GM18517 (cell line): ENCODE results near the gene PTPN14.
"Not testable (repeated sequence)": the region's sequence is repeated elsewhere in the genome, so short reads cannot be mapped to it uniquely, and the experiment has no call there.

Source experiments
- ATAC-seq: cut with Tn5 transposase; IDR thresholded peaks from one replicate; pipeline ENCODE4 v1.9.1; 2021; ENCODE audit warnings: mild to moderate bottlenecking, moderate library complexity; ENCODE audit not compliant: unreplicated experiment

Gene PTPN14

DNA sequence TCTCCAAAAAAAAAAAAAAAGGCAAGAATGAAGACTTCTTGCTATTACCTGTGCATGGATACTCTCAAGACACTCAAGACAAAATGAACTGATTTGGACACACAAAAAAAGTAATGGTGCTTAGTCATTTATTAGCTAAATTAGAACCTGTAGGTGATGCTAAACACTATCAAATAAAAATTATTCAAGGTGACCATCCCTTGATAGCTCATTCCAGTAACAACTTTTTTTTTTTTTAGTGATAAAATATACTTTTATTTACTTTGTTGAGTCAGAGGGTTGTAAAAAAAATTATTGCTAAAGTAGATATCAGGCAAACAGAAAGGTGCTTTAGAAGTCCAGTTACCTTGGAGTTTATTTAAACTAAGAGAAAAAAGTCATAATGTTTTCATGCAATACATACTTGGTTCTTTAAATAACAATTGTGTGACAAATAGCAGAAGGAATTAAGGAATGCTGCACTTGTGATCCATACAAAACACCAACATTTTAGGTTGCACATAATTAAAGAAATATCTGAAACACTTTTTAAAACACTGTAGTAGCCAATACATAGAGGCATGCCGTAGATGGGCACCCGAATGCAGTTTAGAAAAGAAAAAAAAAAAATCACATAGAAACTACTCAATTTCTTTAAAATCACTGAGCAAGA lies 69.3 kb downstream of the PTPN14 start:
- not testable (repeated sequence) for ATAC-seq

DNA sequence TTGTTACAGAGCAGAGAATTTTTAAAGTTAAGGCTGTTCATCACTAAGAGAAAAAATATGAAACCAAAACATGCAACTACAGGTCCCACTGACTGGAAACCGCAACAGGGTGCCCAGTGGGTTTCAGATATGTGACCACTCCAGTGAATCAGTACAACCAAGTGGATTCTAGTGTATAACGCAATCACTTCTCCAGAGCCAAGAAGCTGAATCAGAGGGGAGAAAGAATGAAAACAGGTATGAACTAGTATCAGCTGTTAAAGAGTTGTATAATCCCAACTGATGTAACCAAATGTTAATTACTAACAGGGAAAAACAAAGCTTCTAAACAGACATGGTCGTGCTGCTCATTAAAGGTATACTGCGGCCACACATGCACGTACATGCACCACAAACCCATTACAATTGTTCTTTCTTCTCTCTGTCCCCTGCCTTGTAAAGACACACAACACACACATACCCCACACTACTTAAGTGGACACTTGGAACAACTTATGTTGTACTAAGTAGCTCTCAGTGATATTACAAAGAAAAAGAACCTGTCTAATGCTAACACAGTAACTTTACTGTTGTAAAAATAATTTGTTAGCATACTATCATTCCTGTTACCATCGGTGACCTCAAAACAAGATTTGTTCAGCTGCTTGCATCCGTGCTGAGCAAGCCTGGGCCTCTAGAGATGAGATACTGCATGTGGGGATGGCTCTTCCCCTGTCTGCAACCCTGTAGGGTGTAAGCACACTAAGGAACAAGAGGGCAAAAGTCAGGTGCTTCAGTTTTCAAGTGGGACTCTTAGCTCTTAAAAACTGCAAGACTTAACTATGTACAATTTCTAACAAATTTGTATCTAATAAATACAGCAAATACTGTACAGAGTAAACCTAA lies 74.2 kb downstream of the PTPN14 start:
- ATAC-seq = no peak

DNA sequence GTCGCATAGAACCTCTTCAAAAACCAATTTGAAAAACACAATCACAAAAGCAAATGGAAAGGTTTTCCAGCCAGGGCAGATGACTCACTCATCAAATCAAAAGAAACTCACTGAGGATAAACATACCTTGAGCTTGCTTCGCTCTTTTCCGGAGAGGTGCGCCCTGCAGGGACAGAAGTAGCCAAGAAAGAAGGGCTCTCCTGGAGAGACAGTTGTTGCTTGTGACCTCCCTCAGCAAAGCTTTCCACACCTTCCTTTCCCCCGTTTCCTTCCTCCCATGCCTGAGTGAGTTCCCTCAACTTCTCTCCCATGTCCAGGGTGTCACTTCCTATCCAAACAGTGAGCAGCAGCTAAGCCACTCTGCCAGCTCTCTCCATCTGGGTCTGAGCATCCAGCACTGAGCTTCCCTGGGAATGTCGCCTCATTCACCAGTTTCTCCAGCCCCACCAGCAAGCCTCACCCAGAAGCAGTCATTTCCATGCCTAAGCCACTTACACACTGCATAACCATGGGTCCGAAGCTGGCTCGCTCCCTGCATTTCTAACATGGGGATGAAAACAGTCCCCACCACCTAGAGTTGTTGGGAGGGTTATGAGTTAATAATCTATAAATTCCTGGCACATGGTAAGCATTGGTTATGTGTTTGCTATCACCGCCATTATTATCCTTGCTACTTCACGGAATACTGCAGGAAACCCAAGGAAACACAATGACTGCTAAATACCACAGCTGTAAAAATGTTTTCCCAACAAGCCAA lies 75.0 kb downstream of the PTPN14 start:
- no peak for ATAC-seq

DNA sequence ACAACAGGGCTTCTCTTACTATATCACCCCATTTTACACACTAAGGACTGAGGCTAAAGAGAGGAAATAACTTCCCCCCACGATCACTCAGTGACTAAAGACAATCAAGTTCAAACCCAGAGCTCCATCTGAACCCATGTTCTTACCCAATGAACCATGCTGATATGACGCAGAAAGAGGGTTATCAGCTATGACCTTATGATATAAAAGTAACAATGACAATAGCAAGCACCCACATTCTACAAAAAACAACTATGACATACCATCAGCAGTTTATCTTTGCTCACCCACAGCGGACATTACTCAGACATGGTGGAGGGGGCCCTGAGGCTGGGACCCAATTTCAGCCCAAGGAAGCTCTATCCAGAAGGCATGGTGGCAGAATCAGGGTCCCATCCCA lies 75.7 kb downstream of the PTPN14 start:
- no peak for ATAC-seq

DNA sequence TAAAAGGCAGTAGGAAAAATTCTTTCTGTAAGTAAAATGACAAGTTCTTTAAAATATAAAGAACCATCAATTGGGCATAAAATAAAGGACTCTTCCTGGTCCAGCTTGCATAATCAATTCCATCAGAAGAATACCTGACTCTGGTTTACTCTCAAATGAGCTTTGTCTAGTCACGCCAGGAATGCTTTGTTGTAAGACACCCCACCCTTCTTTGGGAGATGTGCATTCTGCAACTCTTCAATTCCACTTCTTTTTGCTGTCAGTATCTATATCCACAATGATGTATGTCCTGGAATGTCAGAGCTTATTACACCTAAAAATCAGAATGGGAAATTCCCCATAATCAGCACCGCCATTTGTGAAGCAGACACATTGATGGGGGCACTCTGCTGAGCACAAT lies 76.1 kb downstream of the PTPN14 start:
- ATAC-seq = no peak

DNA sequence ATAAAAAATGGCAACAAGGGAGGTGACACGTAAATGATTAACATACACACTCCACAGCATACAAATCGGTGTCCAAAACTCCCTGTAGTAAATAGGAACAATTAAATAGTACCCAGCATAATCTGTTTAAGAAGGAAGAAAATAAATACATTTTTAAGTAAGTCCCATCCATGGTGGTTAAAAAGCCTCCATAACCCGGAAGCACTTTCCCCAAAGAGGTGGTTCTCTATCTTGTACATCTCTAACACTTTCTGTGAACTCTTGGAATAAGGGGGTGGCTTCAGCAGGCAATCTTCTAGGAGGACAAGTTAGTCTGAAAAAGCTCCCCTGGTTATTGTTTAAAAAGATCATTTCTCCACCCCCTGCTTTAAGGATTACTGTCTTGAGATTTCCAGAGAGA lies 76.9 kb downstream of the PTPN14 start:
- no peak for ATAC-seq

DNA sequence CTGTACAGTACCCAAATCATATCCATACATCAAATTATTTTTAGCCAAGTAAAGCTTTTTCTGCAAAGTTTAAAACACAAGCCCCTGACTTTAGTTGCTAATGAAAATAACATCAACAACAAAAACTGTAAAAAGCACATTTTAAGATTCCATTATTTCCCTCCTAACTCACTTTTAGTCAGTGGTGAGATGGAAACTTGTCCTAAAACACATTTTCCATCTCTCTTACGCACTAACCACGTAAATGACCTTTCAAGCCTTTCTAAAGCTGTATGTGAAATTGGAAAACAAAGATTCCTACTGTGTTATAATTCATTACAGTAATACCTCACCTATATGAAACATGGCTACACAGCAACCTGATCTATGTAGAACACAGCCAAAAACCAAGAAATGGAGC lies 77.5 kb downstream of the PTPN14 start:
- ATAC-seq = no peak

DNA sequence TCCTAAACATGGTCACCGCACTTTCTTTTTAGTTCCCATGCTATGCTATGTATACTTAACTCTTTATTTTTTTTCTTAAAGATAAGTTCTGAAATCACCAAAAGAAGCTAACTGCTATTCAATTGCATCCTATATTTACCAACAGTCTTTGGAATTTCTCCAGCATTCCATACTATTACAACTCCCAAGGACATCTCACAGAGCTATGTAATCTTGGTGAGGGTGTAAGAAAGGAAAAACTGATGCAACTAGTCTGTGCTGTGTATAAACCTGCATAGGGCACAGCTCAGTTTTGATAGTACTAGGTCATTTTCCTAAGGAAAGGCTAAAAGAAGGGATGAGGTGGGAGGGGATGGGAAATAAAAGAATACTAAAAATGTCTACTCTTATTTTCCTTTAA lies 78.0 kb downstream of the PTPN14 start:
- ATAC-seq = no peak

DNA sequence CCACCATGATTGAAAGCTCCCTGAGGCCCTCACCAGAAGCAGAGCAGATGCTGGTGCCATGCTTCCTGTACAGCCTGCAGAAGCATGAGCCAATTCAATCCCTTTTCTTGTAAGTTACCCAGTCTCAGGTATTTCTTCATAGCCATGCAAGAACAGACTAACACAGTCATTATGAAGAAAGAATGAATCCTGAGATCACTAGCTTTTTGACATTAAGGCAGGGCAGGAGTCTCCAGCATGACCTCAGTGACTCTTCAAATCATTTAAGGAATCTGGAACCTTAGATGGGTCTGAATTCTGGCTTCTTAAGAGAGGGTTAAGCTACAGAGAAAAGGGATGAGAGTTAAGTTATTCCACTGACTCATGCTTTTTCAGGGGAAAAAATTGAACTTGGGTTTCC lies 79.0 kb downstream of the PTPN14 start:
- no peak for ATAC-seq

DNA sequence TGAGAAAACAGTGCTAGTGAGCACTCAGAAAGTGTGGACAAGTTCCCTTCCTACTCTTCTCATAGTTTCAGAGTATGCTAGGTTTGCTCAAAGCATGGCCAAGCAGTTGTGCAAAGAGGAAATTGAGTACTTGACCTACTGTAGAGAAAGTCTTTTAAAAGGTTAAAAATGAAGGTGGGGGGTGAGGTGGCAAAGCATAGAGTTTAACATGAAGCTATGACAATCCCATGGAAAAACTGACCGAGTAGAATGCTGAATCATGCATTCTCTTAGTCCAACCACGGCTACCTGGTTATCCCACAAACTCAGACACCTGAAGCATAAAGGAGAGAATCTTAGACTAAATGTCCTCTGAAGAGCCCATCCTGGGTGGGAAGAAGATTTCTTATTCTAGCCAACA lies 79.9 kb downstream of the PTPN14 start:
- ATAC-seq = no peak

DNA sequence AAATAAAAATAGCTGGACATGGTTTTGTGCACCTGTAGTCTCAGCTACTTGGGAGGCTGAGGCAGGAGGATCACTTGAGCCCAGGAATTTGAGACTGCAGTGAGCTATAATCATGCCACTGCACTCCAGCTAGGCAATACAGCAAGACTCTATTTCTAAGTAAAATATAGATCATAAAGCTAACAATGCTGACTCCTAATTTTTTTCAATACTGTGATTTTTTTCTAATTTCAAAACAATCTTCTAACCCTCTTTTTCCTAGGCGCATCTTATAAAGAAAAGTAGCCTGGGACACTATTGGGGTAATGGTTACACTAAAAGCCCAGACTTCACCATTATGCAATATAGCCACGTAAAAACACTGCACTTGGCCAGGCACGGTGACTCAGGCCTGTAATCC lies 81.3 kb downstream of the PTPN14 start:
- ATAC-seq = no peak

DNA sequence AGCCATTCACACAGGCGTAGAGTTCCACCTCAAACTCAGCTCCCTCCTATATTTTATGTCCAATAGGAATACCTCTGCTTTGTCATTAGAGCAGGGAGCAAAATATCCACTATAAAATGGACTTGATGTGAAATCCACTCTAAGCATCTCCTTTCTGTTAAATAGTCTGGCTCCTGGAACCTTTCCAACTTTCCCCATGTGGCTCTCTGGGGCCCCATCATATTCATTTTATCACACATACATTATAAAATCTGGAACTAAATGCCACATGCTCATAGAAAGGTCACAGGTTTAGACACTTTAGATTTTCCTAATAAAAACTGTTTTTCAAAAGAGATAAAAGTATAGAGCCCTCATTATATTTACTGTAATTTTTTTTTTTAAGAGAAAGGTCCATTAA lies 82.1 kb downstream of the PTPN14 start:
- no peak for ATAC-seq

DNA sequence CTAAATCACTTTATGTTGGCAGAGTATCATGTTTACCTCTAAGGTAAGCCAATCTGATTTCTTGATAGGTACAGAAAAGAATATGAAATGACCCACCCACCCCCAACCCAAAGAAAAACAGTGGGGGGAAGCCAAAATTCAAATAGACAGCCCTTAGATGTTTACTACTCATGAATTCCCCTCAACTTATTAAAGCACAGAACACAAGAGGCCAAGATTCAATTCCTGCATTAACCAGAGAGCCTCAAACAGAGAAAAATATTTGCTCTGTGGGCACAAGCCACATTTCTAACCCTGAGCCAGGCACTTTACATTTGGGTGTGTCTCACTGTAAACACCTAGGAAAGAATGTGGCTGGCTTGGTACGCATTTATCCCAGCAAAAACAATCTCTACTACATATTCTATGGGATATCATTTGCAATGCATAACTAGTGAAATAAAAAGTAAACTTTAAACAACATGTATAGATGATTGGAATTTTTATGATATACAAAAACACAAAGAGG lies 84.3 kb downstream of the PTPN14 start:
- ATAC-seq = no peak

DNA sequence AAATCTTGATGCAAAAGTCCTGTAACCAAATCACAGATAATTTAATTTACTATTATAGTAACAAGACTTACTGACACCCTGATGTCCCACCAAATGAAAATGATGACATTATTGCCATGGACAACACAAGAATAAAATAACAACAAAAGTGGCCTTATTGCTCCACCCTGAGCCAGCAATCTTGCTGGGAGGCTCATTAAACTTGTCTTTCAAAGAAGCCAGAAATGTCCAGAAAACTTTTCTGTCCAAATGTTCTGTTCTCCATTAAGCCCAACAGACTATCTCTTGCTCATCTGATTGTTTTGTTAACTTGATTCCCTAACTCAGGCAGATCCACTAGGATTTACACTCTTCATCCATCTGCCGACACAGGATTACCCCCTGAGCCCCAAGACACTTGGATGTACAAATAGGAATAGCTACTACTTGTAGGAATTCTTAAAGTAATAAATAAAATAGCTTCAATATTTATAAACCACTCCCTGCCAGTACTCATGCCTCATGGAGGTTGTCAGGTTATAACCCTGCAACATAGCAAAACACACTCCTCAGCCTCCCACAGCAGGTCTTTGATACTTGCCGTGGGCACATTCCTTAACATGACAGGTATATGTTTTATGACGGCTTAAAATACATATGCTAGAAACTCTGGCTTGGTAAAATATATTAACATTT lies 84.9 kb downstream of the PTPN14 start:
- no peak for ATAC-seq

DNA sequence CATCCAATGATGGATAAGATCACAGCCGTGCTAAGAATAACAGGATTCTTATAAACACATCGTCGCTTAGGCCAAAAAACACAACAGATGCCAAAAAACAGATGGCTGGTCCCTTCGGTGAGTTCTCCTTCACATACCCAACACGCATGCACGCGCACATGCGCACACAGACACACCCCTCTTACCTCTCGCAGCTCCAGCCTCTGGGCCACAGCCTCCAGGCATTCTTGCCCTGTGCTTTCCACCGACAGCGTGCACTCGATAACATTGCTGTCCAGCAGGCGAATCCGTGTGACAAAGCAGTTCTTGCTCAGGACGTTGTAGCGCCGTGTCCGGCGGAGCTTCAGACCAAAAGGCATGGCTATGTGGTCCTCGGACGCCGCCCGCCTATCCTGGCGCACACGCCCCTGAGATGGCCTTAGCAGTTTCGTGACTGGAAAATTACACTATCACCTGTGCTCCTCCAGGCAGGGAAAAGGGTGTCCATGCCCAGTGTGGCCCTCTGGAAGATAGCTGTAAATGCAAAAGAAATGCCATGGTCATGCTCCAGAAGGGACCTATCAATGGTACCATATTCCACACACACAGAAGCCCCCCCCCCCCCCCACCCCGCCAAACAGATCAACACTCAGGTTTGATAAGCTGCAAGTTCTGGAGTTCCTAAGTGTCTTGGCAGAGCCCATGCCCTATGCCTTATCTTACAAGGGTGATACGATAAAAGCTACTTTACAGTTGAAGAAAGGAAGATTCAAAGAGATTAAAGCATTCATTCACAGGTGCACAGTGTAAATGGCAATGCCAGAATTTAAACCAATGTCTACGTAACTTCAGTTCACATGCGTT lies 86.7 kb downstream of the PTPN14 start:
- ATAC-seq = no peak

DNA sequence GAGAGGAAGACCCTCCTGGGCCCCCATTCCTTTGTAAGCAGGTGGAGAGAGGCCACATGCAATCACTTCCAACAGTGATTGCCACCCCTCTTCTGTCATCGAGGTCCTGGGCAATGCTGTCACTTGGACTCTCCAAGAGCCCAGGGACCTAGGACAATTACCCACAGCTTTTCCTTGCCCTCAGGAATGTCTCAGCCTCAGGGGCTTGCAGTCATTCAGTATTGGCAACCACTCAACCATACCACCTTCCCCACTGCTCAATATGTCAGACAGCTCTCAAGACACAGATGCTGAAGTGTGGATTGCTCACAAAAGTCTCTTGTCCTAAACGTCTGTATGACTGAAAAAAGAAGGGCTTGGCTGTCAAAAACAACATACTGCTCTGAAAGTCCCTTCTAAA lies 87.8 kb downstream of the PTPN14 start:
- no peak for ATAC-seq

DNA sequence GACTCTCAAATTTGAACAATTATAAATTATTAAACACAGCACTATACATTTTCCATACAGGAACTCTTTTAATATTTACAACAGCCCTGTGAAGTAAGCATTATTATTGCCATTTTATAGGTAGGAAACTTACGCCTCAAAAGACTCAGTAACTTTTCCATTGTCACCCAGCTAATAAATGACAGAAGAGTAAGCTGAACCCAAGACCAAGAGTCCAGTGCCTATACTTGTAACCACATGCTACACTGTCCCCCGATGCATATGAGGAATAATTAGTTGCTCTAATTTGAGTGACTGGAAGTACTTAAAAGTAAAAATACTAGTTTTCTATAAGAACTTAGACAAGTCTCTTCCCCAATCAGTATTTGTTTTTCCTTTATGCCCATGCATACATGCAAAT lies 88.5 kb downstream of the PTPN14 start:
- ATAC-seq = no peak

DNA sequence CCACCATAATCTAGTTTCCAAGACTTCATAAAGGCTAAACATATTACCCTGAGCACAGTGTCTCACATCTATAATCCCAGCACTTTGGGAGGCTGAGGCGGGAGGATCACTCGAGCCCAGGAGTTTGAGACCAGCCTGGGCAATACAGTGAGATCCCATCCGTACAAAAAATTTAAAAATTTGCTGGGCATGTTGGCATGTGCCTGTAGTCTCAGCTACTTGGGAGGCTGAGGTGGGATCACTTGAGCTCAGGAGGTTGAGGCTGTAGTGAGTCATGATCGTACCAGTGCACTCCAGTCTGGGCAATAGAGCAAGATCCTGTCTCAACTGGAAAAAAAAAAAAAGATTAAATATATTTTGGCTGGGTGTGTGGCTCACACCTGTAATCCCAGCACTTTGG lies 90.1 kb downstream of the PTPN14 start:
- ATAC-seq = no peak

DNA sequence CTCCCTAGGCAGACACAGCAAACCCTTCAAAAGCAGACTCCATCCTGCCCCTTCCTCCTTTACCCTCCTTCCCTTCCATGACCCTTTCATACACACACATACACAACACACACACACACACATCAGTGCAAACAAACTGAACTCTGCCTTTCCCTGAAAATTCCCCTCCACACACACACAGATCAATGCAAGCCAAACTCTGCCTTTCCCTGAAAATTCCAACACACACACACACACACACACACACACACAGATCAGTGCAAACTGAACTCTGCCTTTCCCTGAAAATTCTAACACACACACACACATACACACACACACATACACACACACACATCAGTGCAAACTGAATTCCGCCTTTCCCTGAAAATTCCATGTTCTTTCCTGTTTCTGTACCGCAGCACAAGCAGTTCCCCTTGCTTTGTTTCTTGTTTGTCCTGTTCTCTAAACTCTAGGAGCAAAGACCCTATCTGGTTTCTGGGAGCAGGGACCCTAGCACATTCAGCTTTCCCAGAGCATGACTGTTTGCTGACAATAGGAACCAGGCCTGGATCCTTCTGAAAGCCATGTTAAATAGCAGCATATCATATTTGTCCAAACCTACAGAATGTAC lies 91.0 kb downstream of the PTPN14 start:
- ATAC-seq = no peak

DNA sequence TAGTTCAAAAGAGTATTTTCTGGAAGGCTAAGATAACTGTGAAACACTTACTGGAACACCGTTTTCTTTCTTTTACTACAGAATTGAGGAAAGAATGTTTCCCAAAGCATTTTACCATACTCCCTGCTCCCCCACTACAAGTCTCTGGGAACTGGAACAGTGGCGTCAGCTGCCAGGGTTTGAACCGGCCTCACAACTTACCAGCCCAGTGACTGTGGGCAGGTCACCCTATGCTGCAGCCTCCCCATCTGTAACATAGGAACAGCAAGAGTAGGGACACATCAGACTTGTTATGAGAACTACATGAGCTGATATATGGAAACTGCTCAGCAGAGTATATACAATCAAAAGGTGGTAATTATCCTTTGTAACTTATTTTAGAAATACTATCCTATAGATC lies 91.5 kb downstream of the PTPN14 start:
- no peak for ATAC-seq
